BE2C (cell line): ENCODE results near the gene SLC66A2.

Source experiments
- DNase-seq: peaks from one replicate; pipeline ENCODE4 v3.0.0-alpha.2; 2020
- H3K27me3 ChIP-seq: fragments of 250-450 bp; sonication (Bioruptor Pico); 2 replicates; pipeline ENCODE4 v1.5.1; 2020; ENCODE audit warnings: mild to moderate bottlenecking
- H3K36me3 ChIP-seq: fragments of 250-450 bp; sonication (Bioruptor Pico); 2 replicates; pipeline ENCODE4 v1.5.1; 2020; ENCODE audit warnings: mild to moderate bottlenecking
- H3K4me1 ChIP-seq: fragments of 250-450 bp; sonication (Bioruptor Pico); 2 replicates; pipeline ENCODE4 v1.5.1; 2020
- H3K4me3 ChIP-seq: 2 replicates; pipeline ENCODE4 v1.5.1; 2011; ENCODE audit warnings: low read depth, low read length
- H3K9me3 ChIP-seq: fragments of 250-450 bp; sonication (Bioruptor Pico); 2 replicates; pipeline ENCODE4 v1.5.1; 2020
- CTCF ChIP-seq: IDR thresholded peaks from 2 replicates; pipeline ENCODE4 v1.5.1; 2012; ENCODE audit warnings: mild to moderate bottlenecking, low read depth, low read length

SLC66A2 gene

DNA sequence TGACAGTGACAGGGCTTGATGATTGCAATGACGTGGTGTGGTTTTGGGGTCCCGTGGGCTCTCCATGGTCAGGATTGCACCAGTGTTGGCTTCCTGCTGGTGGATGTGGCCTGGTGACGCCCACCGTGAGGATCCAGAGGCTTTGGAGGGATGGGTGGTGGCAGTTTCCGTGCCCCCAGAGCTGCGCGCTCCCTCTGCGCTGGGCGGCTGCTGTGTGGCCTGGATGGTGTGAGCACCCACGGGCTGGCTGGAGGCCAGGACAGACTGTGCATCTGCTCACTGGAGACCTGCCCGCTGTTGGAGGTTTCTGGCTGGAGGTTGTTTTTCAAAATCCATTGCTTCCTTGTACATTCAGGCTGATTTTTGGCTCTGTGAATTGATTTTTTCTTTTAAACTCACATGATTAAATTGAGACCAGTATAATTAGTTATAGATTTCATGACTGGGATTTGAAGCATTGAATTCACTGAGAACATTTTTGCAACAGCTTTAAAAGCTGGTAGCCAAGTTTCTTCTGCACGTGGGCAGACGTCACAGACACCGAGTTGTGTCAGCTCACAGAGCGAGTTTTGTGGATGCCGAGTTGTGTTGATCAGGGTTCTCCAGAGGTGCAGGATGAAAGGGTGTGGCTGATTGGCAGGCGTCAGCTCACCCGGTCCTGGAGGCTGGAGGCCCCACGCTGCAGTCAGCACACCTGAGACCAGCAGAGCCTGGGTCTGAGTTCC, 81.0 kb downstream of the SLC66A2 start:
- Histone ChIP-seq H3K27me3 (no peaks in the 10 kb centered on the region), H3K9me3 (no peaks in the 10 kb centered on the region), H3K4me3 (no peak overlapping the region), H3K36me3 (no peaks in the 10 kb centered on the region), H3K4me1 (no peaks in the 10 kb centered on the region)
- DNase-seq = no peak
- no peak for TF ChIP-seq CTCF

- Histone ChIP-seq H3K27me3 (no peaks in the 10 kb centered on the region), H3K4me1 (no peaks in the 10 kb centered on the region), H3K9me3 (no peaks in the 10 kb centered on the region), H3K4me3 (no peak overlapping the region), H3K36me3 (no peaks in the 10 kb centered on the region)
- no peak for TF ChIP-seq CTCF
- DNase-seq = no peak
Observed at GRCh38 chr18:79869591-79870300, 81.7 kb downstream of the SLC66A2 start.

- Histone ChIP-seq H3K4me3 (no peak overlapping the region), H3K36me3 (no peaks in the 10 kb centered on the region), H3K27me3 (no peaks in the 10 kb centered on the region), H3K4me1 (no peaks in the 10 kb centered on the region), H3K9me3 (no peaks in the 10 kb centered on the region)
- no peak for DNase-seq
- TF ChIP-seq CTCF = no peak
Observed at GRCh38 chr18:79868811-79869541, 82.5 kb downstream of the SLC66A2 start.

GRCh38 chr18:79868168-79868784, 83.2 kb downstream of the SLC66A2 start:
- TF ChIP-seq CTCF = no peak
- H3K27me3 ChIP-seq = no peaks in the 10 kb centered on the region
- H3K4me3 ChIP-seq = no peak overlapping the region
- no peaks in the 10 kb centered on the region for H3K9me3 ChIP-seq
- no peaks in the 10 kb centered on the region for H3K4me1 ChIP-seq
- no peak for DNase-seq
- no peaks in the 10 kb centered on the region for H3K36me3 ChIP-seq

DNA sequence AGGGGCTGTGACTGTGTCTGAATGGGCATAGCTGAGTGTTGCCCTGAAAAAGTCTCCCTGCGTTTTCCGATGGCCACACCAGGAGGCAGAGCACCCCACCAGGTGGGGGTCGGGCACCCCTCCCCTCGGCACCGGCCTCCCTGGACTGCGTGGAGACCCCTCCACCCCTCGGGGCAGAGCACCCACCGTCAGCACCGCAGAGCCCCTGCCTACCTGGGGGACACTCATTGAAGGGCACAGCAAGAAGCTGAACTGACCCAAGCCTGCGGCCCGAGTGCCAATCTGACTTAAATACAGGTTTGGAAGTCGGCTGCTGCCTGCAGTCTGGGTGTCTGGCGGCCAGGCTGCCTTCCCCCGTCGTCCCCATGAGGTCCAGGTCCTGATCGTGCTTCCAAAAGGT, 83.8 kb downstream of the SLC66A2 start:
- no peaks in the 10 kb centered on the region for H3K27me3 ChIP-seq
- no peak for DNase-seq
- TF ChIP-seq CTCF = no peak

More for the DNA sequence above, 83.8 kb downstream of the SLC66A2 start:
- Histone ChIP-seq H3K4me3 (no peak overlapping the region), H3K4me1 (no peaks in the 10 kb centered on the region), H3K9me3 (no peaks in the 10 kb centered on the region), H3K36me3 (no peaks in the 10 kb centered on the region)
